ENCODE measurements around the gene HEATR9.

- TF ChIP-seq CTCF (IDR thresholded peaks at IDR 0.05; ENCODE audit: low read depth, low read length) (no peak), EZH2phosphoT487 (IDR thresholded peaks at IDR 0.05; ENCODE audit: low read depth) (no peak)
Observed at GRCh38 chr17:35876534-35876933, 7.8 kb upstream of the HEATR9 start.
